ENCODE results near the gene MAP3K14.

The MAP3K14 gene

GRCh38 chr17:45288825-45289224 lies 28.0 kb downstream of the MAP3K14 start:
- Histone ChIP-seq H3K36me3 (ENCODE audit: control insufficient read depth, insufficient read depth, low read length) (peaks cover 80% of the 10 kb centered on the region), H3K4me1 (ENCODE audit: control insufficient read depth, insufficient read depth, low read length, poor library complexity, severe bottlenecking) (peaks cover 8% of the 10 kb centered on the region), H3K9me3 (ENCODE audit: control insufficient read depth, low read length) (no peaks in the 10 kb centered on the region), H3K4me3 (ENCODE audit: extremely low read depth, insufficient read depth, low read length, poor library complexity, severe bottlenecking) (no peak overlapping the region), H3K27ac (ENCODE audit: low read depth, low read length, severe bottlenecking) (no peak overlapping the region)
- 94 to 97% methylated on average over 8 of the region's 10 CpGs for WGBS, 2 experiments (ENCODE audit: insufficient coverage in 2 of 2)

GRCh38 chr17:45287526-45288500 lies 29.0 kb downstream of the MAP3K14 start:
- WGBS, 2 experiments (ENCODE audit: insufficient coverage in 2 of 2) = 93 to 94% methylated on average over 8 of the region's 10 CpGs
- H3K4me1 ChIP-seq (ENCODE audit: control insufficient read depth, insufficient read depth, low read length, poor library complexity, severe bottlenecking) = peaks cover 7% of the 10 kb centered on the region
- no peak overlapping the region for H3K4me3 ChIP-seq (ENCODE audit: extremely low read depth, insufficient read depth, low read length, poor library complexity, severe bottlenecking)
- no peak overlapping the region for H3K27ac ChIP-seq (ENCODE audit: low read depth, low read length, severe bottlenecking)
- peaks cover 88% of the 10 kb centered on the region for H3K36me3 ChIP-seq (ENCODE audit: control insufficient read depth, insufficient read depth, low read length)
- no peaks in the 10 kb centered on the region for H3K9me3 ChIP-seq (ENCODE audit: control insufficient read depth, low read length)

- WGBS, 2 experiments (ENCODE audit: insufficient coverage in 2 of 2) = 91 to 94% methylated on average over 5 of the region's 5 CpGs
- Histone ChIP-seq H3K9me3 (ENCODE audit: control insufficient read depth, low read length) (no peaks in the 10 kb centered on the region), H3K4me1 (ENCODE audit: control insufficient read depth, insufficient read depth, low read length, poor library complexity, severe bottlenecking) (peaks cover 9% of the 10 kb centered on the region), H3K36me3 (ENCODE audit: control insufficient read depth, insufficient read depth, low read length) (peaks cover 87% of the 10 kb centered on the region), H3K27ac (ENCODE audit: low read depth, low read length, severe bottlenecking) (no peak overlapping the region), H3K4me3 (ENCODE audit: extremely low read depth, insufficient read depth, low read length, poor library complexity, severe bottlenecking) (no peak overlapping the region)
These were observed 30.5 kb downstream of the MAP3K14 start for GRCh38 chr17:45286286-45286685.

GRCh38 chr17:45284176-45285140 lies 32.4 kb downstream of the MAP3K14 start:
- WGBS, 2 experiments (ENCODE audit: insufficient coverage in 2 of 2) = 91 to 95% methylated on average over 17 to 19 of the region's 21 CpGs
- peaks cover 75% of the 10 kb centered on the region for H3K36me3 ChIP-seq (ENCODE audit: control insufficient read depth, insufficient read depth, low read length)

GRCh38 chr17:45283711-45284110 lies 33.1 kb downstream of the MAP3K14 start:
- 84 to 89% methylated on average over 9 of the region's 10 CpGs for WGBS, 2 experiments (ENCODE audit: insufficient coverage in 2 of 2)
- no peak overlapping the region for H3K4me3 ChIP-seq (ENCODE audit: extremely low read depth, insufficient read depth, low read length, poor library complexity, severe bottlenecking)
- H3K4me1 ChIP-seq (ENCODE audit: control insufficient read depth, insufficient read depth, low read length, poor library complexity, severe bottlenecking) = peaks cover 9% of the 10 kb centered on the region
- H3K27ac ChIP-seq (ENCODE audit: low read depth, low read length, severe bottlenecking) = no peak overlapping the region
- H3K36me3 ChIP-seq (ENCODE audit: control insufficient read depth, insufficient read depth, low read length) = peaks cover 71% of the 10 kb centered on the region
- no peaks in the 10 kb centered on the region for H3K9me3 ChIP-seq (ENCODE audit: control insufficient read depth, low read length)

More at GRCh38 chr17:45284176-45285140, 32.4 kb downstream of the MAP3K14 start:
- H3K4me3 ChIP-seq (ENCODE audit: extremely low read depth, insufficient read depth, low read length, poor library complexity, severe bottlenecking) = no peak overlapping the region
- H3K4me1 ChIP-seq (ENCODE audit: control insufficient read depth, insufficient read depth, low read length, poor library complexity, severe bottlenecking) = peaks cover 9% of the 10 kb centered on the region
- H3K27ac ChIP-seq (ENCODE audit: low read depth, low read length, severe bottlenecking) = no peak overlapping the region
- no peaks in the 10 kb centered on the region for H3K9me3 ChIP-seq (ENCODE audit: control insufficient read depth, low read length)

GRCh38 chr17:45282683-45283644 lies 33.9 kb downstream of the MAP3K14 start:
- peaks cover 64% of the 10 kb centered on the region for H3K36me3 ChIP-seq (ENCODE audit: control insufficient read depth, insufficient read depth, low read length)
- H3K27ac ChIP-seq (ENCODE audit: low read depth, low read length, severe bottlenecking) = no peak overlapping the region

GRCh38 chr17:45279898-45280297 lies 36.9 kb downstream of the MAP3K14 start:
- Histone ChIP-seq H3K27ac (ENCODE audit: low read depth, low read length, severe bottlenecking) (no peak overlapping the region), H3K4me3 (ENCODE audit: extremely low read depth, insufficient read depth, low read length, poor library complexity, severe bottlenecking) (no peak overlapping the region), H3K36me3 (ENCODE audit: control insufficient read depth, insufficient read depth, low read length) (peaks cover 45% of the 10 kb centered on the region), H3K4me1 (ENCODE audit: control insufficient read depth, insufficient read depth, low read length, poor library complexity, severe bottlenecking) (peaks cover 9% of the 10 kb centered on the region), H3K9me3 (ENCODE audit: control insufficient read depth, low read length) (no peaks in the 10 kb centered on the region)
- 89 to 100% methylated on average over 2 of the region's 3 CpGs for WGBS, 2 experiments (ENCODE audit: insufficient coverage in 2 of 2)

More at GRCh38 chr17:45282683-45283644, 33.9 kb downstream of the MAP3K14 start:
- Histone ChIP-seq H3K9me3 (ENCODE audit: control insufficient read depth, low read length) (no peaks in the 10 kb centered on the region), H3K4me3 (ENCODE audit: extremely low read depth, insufficient read depth, low read length, poor library complexity, severe bottlenecking) (no peak overlapping the region), H3K4me1 (ENCODE audit: control insufficient read depth, insufficient read depth, low read length, poor library complexity, severe bottlenecking) (peaks cover 9% of the 10 kb centered on the region)
- WGBS, 2 experiments (ENCODE audit: insufficient coverage in 2 of 2) = 90 to 94% methylated on average over 17 to 19 of the region's 21 CpGs

GRCh38 chr17:45277992-45278391 lies 38.8 kb downstream of the MAP3K14 start:
- Histone ChIP-seq H3K9me3 (ENCODE audit: control insufficient read depth, low read length) (no peaks in the 10 kb centered on the region), H3K36me3 (ENCODE audit: control insufficient read depth, insufficient read depth, low read length) (peaks cover 45% of the 10 kb centered on the region), H3K4me1 (ENCODE audit: control insufficient read depth, insufficient read depth, low read length, poor library complexity, severe bottlenecking) (peaks cover 6% of the 10 kb centered on the region), H3K4me3 (ENCODE audit: extremely low read depth, insufficient read depth, low read length, poor library complexity, severe bottlenecking) (no peak overlapping the region), H3K27ac (ENCODE audit: low read depth, low read length, severe bottlenecking) (no peak overlapping the region)
- WGBS, 2 experiments (ENCODE audit: insufficient coverage in 2 of 2) = 93 to 95% methylated on average over 4 to 5 of the region's 7 CpGs

- Histone ChIP-seq H3K27ac (ENCODE audit: low read depth, low read length, severe bottlenecking) (no peak overlapping the region), H3K36me3 (ENCODE audit: control insufficient read depth, insufficient read depth, low read length) (peaks cover 44% of the 10 kb centered on the region), H3K4me3 (ENCODE audit: extremely low read depth, insufficient read depth, low read length, poor library complexity, severe bottlenecking) (no peak overlapping the region), H3K4me1 (ENCODE audit: control insufficient read depth, insufficient read depth, low read length, poor library complexity, severe bottlenecking) (peaks cover 3% of the 10 kb centered on the region), H3K9me3 (ENCODE audit: control insufficient read depth, low read length) (no peaks in the 10 kb centered on the region)
- WGBS, 2 experiments (ENCODE audit: insufficient coverage in 2 of 2) = 57 to 75% methylated on average over 13 to 15 of the region's 16 CpGs
These were observed 39.5 kb downstream of the MAP3K14 start for GRCh38 chr17:45277216-45277849.
